NCI-H1930 (cell line): Measurements from ENCODE around the gene AK5.

ENCODE experiments used
- DNase-seq, 2 experiments: peaks; one replicate each; lab custom pipeline; 2025; lab: John Stamatoyannopoulos, UW

AK5 gene

DNA sequence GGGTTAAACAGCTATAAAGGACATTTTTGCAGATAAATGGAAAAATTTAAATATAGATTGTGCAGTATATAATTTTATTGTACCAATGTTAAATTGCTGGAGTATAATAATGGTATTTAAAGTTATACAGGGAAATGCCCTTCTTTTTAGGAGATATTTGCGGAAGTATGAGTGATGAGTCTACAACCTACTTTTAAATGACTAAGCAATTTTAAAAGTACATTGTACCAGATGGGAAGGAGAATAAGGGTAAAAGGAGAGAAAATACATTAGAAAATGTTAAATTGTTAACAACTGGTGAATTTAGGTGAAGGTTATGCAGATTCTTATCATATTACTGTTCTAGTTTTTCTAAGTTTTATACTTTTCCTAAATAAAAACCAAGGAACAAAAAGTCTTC is 308.8 kb downstream of the AK5 start:
- no peak for DNase-seq

DNA sequence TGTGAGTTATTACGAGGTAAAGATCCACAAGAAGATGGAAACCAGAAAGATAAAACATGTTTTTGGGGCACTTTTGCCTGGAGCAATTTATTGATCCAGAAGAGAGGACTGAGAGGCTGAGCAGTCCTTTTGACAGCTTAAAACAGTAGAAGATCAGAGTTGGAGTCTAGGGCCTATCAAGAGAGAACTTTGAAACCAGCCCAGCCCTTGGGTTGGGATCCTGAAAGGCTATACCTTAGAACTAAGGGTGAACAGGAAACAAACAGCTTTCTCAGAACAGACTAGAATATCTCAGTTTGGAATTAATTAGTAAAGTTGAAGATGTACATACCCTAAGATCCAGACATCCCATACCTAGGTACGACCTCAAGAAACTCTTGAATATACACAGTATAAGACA is 311.1 kb downstream of the AK5 start:
- no peak for DNase-seq

DNA sequence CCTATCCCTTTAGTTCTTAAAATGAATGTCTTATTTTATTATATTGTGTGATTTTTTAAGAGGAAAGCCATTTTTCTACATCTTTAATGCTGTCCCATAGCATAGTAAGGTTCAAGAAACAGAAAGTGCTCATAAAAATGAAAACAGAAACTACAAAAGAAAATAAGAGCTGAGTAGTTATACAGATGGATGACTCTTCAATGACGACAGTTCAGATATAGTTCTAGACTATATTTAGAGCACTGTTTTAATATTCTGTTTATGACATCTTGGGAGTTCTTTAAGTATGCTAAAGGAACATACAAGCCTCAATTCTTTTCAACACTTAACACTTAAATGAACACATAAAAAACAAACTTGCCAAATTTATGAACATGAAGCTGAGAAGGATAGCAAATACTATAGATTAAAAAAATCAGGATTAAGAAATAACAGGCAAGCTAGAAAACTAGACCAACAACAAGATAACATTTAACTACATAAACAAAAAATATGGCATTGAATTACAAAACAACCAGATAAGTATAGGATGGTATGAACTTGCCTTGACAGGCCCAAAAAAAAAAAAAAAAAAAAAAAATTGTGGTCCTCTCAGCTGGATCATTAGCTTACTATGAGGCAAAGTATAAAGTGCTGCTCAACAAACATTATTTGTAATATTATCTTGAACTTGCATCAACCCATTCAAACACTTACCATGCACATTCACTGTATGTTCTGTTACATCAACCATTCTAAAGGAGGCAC is 312.7 kb downstream of the AK5 start:
- no peak for DNase-seq

DNA sequence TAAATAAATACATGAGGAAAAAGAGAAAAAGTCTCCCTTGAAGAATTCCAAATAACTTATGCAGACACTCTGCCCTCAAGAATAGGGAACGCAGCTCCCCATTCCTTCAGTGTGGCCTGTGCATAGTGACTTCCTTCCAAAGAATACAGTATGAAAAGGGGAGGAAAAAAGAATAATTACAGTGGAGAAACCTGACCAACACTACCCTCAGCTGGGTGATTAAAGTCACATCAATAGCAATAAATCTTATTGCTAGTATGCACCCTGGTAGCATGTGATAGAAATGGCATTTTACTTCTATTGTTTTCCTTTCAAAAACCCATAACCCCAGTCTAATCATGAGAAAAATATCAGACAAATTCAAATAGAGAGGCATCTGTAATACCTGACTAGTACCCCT is 315.5 kb downstream of the AK5 start:
- DNase-seq: no peak

DNA sequence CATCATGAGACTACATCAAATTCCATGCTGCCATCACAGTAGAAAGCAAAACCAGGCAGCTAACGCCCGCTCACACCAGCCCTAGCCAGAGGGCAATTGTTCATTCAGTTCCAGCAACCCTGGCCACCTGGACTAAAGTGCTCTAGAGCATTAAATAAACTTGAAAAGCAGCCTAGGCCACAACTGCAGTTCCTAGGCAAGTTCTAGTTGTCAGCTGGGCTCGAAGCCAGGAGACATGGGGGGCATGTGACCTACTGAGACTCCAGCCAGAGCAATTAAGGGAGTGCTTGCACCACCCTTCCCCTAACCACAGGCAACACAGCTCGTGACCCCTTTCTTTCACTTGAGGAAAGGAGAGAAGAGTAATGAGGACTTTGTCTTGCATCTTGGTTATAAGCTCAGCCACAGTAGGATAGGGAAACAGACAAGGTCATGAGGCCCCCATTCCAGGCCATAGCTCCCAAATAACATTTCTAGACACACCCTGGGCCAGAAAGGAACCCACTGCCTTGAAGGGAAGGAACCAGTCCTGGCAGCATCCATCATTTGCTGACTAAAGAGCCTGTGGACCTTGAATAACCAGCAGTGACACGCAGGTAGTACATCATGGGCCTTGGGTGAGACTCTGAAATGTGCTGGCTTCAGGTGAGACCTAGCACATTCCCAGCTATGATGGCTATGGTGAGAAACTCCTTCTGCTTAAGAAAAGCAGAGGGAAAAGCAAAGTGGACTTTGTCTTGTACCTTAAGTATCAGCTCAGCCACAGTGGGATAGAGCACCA is 323.6 kb downstream of the AK5 start:
- no peak for DNase-seq

DNA sequence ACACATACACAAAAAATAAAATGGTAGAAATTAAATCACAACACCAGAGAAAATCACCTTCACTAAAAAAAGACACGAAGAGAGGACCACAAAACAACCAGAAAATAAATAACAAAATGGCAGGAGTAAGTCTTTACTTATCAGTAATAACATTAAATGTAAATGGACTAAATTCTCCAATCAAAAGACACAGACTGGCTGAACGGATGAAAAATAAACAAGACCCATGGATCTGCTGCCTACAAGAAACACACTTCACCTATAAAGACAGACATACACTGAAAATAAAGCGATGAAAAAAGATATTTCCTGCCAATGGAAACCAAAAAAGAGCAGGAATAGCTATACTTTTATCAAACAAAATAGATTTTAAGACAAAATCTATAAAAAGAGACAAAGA is 327.1 kb downstream of the AK5 start:
- DNase-seq: no peak
